GM23248 (cell line): ENCODE results near the gene PPP1R27.

Experiments used
- EZH2 ChIP-seq: fragments of 200-600 bp; sonication (generic); IDR thresholded peaks from 2 replicates; pipeline ENCODE4 v1.6.1; 2018; ENCODE audit warnings: antibody characterized with exemption, mild to moderate bottlenecking; ENCODE audit not compliant: insufficient read depth, poor library complexity, severe bottlenecking
- EZH2phosphoT487 ChIP-seq: fragments of 200-600 bp; sonication (generic); IDR thresholded peaks from 2 replicates; pipeline ENCODE4 v1.6.1; 2018; ENCODE audit warnings: antibody characterized with exemption, moderate library complexity, mild to moderate bottlenecking, low read depth; ENCODE audit not compliant: insufficient read depth

- TF ChIP-seq EZH2: no peak
- TF ChIP-seq EZH2phosphoT487: no peak
Observed at GRCh38 chr17:81802048-81802758, 32.6 kb downstream of the PPP1R27 start.
